HL-60 (cell line): Measurements from ENCODE around the gene TIAM1.

Experiments
- DNase-seq, 2 experiments: peaks; one replicate each; pipeline ENCODE4 v3.0.0-alpha.2; 2010 to 2020; ENCODE audit warnings: low read depth in 1 of 2, low spot score in 1 of 2
- H3K27ac ChIP-seq: fragments of 250-450 bp; sonication (Bioruptor Pico); replicated peaks from 2 replicates; pipeline ENCODE4 v1.5.1; 2020; ENCODE audit warnings: mild to moderate bottlenecking, moderate library complexity
- H3K27me3 ChIP-seq: fragments of 250-450 bp; sonication (Bioruptor Pico); 2 replicates; pipeline ENCODE4 v1.5.1; 2021; ENCODE audit warnings: mild to moderate bottlenecking, moderate library complexity; ENCODE audit not compliant: insufficient read depth, poor library complexity, severe bottlenecking
- H3K4me3 ChIP-seq: replicated peaks from 2 replicates; pipeline ENCODE4 v1.5.1; 2011; ENCODE audit warnings: mild to moderate bottlenecking, control low read depth, low read length; ENCODE audit not compliant: insufficient read depth
- GABPA ChIP-seq: IDR thresholded peaks from 2 replicates; pipeline ENCODE4 v1.6.1; 2012; ENCODE audit warnings: low read depth
- POLR2AphosphoS5 ChIP-seq: IDR thresholded peaks from 2 replicates; pipeline ENCODE4 v1.6.1; 2012; ENCODE audit warnings: low read depth
- SPI1 ChIP-seq: IDR thresholded peaks from 2 replicates; pipeline ENCODE4 v1.6.1; 2012; ENCODE audit warnings: low read depth, mild to moderate bottlenecking, borderline replicate concordance
- long read RNA-seq: library from polyadenylated mRNA; unstranded; transcript quantifications from one replicate; pipeline ENCODE4 v2.0.0, GENCODE V29; 2020
- TF ChIP-seq, protein P1 (sequence below): IDR thresholded peaks from 2 replicates; pipeline ENCODE4 v1.6.1; 2012; ENCODE audit warnings: low read depth; ENCODE audit not compliant: insufficient replicate concordance
- TF ChIP-seq, protein P2 (sequence below): IDR thresholded peaks from one replicate; pipeline ENCODE4 v1.5.1; 2011; ENCODE audit warnings: low read length, control low read depth, inconsistent platforms; ENCODE audit not compliant: insufficient read depth

TIAM1 gene
- long read RNA-seq, partial matches to known transcripts = 0 of 2 reads
- long read RNA-seq, other reads (novel, unspliced or antisense) = 2 of 2 reads

DNA sequence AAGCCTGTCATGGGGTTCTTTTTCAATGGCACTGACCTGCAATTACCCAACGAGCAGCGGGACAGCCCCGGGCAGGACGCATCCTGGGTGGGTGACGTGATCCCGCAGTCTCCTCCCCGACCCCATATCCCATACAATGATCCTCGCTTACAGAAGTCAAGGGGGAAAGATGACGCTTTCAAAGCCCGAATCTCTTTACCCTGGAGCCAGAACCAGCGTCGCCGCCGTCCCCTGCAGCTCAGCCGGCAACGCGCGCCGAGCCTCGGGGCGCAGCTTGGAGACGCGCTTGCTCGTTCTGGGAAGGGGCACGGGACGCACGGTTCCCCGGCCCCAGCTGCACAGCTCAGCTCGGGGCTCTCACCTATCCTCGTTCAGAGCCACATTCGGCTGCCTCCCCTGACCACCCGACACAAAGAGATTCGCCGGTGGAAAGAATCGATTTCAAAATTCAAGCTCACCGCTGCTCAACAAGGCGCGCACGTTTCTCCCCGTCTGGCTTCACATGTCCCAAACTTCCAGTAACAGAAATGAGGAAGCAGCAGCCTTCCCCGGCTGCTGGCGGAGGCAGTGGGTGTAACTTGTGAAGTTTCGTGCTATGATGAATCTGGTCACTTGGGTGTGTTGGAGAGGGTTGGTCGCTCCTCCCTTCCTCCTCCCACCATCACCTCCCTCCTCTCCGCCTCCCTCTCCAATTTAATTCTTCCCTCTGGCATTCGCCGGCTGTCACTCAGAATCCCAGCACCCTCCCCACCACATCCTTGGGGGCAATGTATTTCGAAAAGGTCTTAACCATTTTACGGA lies at the start of gene TIAM1:
TIAM1 (minus strand) TSS at position 582 of the 801 bp plus-strand sequence. CDS start 77,289 bp downstream, outside the sequence.
- Histone ChIP-seq H3K4me3 (no peak within 1 kb of the TSS), H3K27me3 (peaks cover 22% of the 10 kb centered on the region), H3K27ac (no peak within 1 kb of the TSS)
- no peak for TF ChIP-seq SPI1
- TF ChIP-seq, protein P1, sequence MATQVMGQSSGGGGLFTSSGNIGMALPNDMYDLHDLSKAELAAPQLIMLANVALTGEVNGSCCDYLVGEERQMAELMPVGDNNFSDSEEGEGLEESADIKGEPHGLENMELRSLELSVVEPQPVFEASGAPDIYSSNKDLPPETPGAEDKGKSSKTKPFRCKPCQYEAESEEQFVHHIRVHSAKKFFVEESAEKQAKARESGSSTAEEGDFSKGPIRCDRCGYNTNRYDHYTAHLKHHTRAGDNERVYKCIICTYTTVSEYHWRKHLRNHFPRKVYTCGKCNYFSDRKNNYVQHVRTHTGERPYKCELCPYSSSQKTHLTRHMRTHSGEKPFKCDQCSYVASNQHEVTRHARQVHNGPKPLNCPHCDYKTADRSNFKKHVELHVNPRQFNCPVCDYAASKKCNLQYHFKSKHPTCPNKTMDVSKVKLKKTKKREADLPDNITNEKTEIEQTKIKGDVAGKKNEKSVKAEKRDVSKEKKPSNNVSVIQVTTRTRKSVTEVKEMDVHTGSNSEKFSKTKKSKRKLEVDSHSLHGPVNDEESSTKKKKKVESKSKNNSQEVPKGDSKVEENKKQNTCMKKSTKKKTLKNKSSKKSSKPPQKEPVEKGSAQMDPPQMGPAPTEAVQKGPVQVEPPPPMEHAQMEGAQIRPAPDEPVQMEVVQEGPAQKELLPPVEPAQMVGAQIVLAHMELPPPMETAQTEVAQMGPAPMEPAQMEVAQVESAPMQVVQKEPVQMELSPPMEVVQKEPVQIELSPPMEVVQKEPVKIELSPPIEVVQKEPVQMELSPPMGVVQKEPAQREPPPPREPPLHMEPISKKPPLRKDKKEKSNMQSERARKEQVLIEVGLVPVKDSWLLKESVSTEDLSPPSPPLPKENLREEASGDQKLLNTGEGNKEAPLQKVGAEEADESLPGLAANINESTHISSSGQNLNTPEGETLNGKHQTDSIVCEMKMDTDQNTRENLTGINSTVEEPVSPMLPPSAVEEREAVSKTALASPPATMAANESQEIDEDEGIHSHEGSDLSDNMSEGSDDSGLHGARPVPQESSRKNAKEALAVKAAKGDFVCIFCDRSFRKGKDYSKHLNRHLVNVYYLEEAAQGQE = no peak
- TF ChIP-seq GABPA = no peak
- no peak for TF ChIP-seq POLR2AphosphoS5
- TF ChIP-seq, protein P2, sequence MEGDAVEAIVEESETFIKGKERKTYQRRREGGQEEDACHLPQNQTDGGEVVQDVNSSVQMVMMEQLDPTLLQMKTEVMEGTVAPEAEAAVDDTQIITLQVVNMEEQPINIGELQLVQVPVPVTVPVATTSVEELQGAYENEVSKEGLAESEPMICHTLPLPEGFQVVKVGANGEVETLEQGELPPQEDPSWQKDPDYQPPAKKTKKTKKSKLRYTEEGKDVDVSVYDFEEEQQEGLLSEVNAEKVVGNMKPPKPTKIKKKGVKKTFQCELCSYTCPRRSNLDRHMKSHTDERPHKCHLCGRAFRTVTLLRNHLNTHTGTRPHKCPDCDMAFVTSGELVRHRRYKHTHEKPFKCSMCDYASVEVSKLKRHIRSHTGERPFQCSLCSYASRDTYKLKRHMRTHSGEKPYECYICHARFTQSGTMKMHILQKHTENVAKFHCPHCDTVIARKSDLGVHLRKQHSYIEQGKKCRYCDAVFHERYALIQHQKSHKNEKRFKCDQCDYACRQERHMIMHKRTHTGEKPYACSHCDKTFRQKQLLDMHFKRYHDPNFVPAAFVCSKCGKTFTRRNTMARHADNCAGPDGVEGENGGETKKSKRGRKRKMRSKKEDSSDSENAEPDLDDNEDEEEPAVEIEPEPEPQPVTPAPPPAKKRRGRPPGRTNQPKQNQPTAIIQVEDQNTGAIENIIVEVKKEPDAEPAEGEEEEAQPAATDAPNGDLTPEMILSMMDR = no peak
- DNase-seq = no peak

DNA sequence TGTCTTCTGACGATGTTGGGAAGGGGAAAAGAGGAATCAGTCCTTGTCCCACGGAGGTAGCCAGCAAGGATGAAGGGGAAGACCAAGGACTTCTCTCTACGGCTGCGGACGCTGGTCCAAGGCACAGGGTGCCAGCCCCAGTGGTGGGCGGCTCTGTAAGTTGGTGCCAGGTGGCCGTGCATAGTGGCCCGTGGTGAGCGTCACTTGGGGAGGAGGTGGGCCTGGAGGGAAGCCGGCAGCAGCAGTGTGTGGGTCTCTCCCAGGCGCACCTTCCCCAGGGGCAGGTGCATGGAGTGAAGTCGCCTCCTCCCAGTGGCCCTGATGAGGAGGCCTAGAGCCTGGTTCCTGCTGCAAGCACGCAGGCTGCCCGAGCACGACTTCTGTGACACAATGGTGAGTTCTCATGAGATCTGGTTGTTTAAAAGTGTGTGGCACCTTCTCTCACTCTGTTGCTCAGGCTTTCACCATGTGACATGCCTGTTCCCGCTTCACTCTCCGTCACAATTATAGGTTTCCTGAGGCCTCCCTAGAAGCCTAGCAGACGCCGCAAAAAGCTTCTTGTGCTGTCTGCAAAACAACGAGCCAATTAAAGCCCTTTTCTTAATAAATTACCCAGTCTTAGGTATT lies 43.6 kb upstream of the TIAM1 start:
- H3K27me3 ChIP-seq = no peaks in the 10 kb centered on the region
- no peak overlapping the region for H3K27ac ChIP-seq
- no peak overlapping the region for H3K4me3 ChIP-seq
- TF ChIP-seq POLR2AphosphoS5 = no peak
- TF ChIP-seq, protein P2 = no peak
- no peak for TF ChIP-seq SPI1
- TF ChIP-seq, protein P1 = no peak
- TF ChIP-seq GABPA = no peak
- no peak for DNase-seq

DNA sequence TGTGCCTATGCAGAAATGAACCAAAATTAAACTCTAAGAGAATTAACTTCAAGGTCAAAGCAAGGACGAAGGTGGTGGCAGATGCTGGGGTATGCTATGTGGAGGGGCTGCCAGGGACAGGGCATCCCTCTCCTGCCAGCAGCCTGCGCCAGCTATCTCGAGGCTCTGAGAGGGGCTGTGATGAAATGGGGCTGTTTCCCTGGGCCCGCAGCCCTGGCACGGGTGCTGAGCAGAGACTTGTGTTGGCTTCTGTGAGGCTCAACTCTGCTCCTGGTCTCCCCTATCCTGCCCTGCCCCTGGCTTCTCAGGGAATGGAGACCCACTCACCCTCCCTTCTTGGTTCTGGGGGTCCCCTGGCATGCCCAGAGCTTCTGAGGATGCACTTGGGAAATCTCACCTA lies 41.9 kb upstream of the TIAM1 start:
- Histone ChIP-seq H3K27me3 (no peaks in the 10 kb centered on the region), H3K4me3 (no peak overlapping the region), H3K27ac (no peak overlapping the region)
- no peak for DNase-seq
- TF ChIP-seq, protein P1 = no peak
- no peak for TF ChIP-seq GABPA
- TF ChIP-seq SPI1 = no peak
- TF ChIP-seq POLR2AphosphoS5 = no peak
- TF ChIP-seq, protein P2 = no peak
